Testis (tissue), 3 donors: ENCODE results near the gene CDH4. TPM values are rescaled to one million over a fixed set of nuclear protein-coding genes. Genes with fewer than 3 reads are reported as not detected.

Experiments
- DNase-seq: peaks from one replicate; pipeline ENCODE4 v3.0.0-alpha.2; 2019
- H3K27ac ChIP-seq, 2 donors: fragments of 200-600 bp; sonication (generic); one replicate each; pipeline ENCODE4 v1.5.1; 2019
- H3K27me3 ChIP-seq: fragments of 200-600 bp; sonication (generic); one replicate; pipeline ENCODE4 v1.5.1; 2019
- H3K36me3 ChIP-seq: fragments of 200-600 bp; sonication (generic); one replicate; pipeline ENCODE4 v1.5.1; 2017; ENCODE audit warnings: low read depth; ENCODE audit errors: missing control alignments
- H3K4me1 ChIP-seq: fragments of 200-600 bp; sonication (generic); one replicate; pipeline ENCODE4 v1.5.1; 2019
- H3K4me3 ChIP-seq, 2 donors: fragments of 200-600 bp; sonication (generic); one replicate each; pipeline ENCODE4 v1.5.1; 2017 to 2019
- H3K9me3 ChIP-seq: fragments of 200-600 bp; sonication (generic); one replicate; pipeline ENCODE4 v1.5.1; 2017
- POLR2A ChIP-seq: fragments of 450-650 bp; IDR thresholded peaks from one replicate; pipeline ENCODE4 v1.6.1; 2017; ENCODE audit warnings: antibody characterized with exemption, mild to moderate bottlenecking, moderate library complexity
- WGBS, 2 donors: methylation state at CpG; one replicate each; pipeline ENCODE4 v1.1.5; 2018; 5-methylcytosine and 5-hydroxymethylcytosine counted together
- intact Hi-C: fragments of 100-400 bp; cut with DNase I; formaldehyde crosslinking; loops from one replicate; pipeline ENCODE4 v1.15.1; 2023; ENCODE audit warnings: low total_unique reads
- polyA plus RNA-seq: library from polyadenylated mRNA; stranded (reverse); fragments of 350-450 nt; fragmentation: Illumina TruSeq; extraction: RNeasy Lipid Tissue Mini Kit (QIAGEN cat#74804); gene quantifications from one replicate; pipeline ENCODE4 v1.2.3, GENCODE V29; 2014; ENCODE audit warnings: low read depth, low replicate concordance; ENCODE audit not compliant: insufficient read depth
- total RNA-seq, 2 donors: library from RNA; depleted of rRNA; stranded (reverse); fragments of >200 nt; gene quantifications; one replicate each; pipeline ENCODE4 v1.2.3, GENCODE V29; 2016
- TF ChIP-seq, protein P1 (sequence below), 3 experiments: fragments of 450-650 bp in 2 of 3; fragments of 200-600 bp in 1 of 3; sonication (generic) in 1 of 3; IDR thresholded peaks; one replicate each; pipeline ENCODE4 v1.5.1; 2016 to 2019; ENCODE audit warnings: antibody characterized with exemption in 3 of 3, mild to moderate bottlenecking in 2 of 3, moderate library complexity in 1 of 3

Gene CDH4
- total and polyA plus RNA-seq, 3 donors from 2014 or later: 1.4 to 3.3 (median 1.9) TPM

DNA sequence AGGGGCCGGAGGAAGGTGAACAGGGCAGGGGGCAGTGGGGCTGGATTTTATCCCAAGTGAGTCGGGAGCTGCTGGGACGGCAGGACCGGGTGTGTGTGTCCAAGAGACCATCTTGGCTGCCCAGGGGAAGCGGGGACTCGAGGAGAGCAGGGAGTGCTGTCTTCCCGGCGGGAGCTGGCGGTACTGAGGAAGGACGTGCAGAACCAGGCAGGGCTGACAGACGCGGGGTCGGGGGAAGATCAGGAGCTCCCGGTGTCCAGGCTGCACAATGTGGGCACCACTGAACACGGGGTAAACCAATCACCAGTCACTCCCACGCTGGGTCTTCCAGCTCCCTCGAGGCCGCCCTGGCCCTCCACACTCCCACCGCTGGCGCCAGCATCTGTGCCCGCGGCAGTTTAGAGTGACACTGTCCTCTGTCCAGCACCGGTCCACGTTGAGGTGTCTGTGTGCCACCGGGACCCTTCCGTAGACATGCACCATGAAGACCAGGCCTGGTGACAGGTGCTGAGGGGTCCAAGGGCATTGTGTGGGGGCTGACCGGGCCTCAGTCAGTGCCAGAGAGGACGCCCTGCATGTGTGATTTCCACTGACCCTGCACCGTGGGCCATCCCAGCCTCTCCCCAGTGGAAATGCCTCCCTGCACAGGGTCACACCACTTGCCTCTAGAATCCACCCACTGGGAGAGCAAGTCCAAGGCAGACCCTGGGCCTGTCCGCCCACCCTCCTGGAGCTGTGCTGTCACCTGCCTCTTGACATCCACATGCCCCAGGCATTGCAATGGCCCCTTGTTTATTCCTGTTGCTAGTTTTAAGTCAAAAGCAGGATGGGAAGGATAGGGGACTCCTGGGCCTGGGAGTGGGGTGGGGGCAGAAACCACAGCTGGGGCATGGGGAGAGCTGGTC lies 411.7 kb downstream of the CDH4 start:
- Histone ChIP-seq H3K27me3 (no peaks in the 10 kb centered on the region), H3K9me3 (no peaks in the 10 kb centered on the region), H3K4me3 (no peak overlapping the region), H3K4me1 (no peaks in the 10 kb centered on the region), H3K27ac (no peak overlapping the region), H3K36me3 (no peaks in the 10 kb centered on the region)
- TF ChIP-seq POLR2A: no peak
- TF ChIP-seq, protein P1, sequence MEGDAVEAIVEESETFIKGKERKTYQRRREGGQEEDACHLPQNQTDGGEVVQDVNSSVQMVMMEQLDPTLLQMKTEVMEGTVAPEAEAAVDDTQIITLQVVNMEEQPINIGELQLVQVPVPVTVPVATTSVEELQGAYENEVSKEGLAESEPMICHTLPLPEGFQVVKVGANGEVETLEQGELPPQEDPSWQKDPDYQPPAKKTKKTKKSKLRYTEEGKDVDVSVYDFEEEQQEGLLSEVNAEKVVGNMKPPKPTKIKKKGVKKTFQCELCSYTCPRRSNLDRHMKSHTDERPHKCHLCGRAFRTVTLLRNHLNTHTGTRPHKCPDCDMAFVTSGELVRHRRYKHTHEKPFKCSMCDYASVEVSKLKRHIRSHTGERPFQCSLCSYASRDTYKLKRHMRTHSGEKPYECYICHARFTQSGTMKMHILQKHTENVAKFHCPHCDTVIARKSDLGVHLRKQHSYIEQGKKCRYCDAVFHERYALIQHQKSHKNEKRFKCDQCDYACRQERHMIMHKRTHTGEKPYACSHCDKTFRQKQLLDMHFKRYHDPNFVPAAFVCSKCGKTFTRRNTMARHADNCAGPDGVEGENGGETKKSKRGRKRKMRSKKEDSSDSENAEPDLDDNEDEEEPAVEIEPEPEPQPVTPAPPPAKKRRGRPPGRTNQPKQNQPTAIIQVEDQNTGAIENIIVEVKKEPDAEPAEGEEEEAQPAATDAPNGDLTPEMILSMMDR (IDR thresholded peaks at IDR 0.05): no peak
- intact Hi-C loops: no loop called here
- DNase-seq: no peak
- 83 to 86% methylated on average over 18 to 30 of the region's 30 CpGs for WGBS, 2 donors

DNA sequence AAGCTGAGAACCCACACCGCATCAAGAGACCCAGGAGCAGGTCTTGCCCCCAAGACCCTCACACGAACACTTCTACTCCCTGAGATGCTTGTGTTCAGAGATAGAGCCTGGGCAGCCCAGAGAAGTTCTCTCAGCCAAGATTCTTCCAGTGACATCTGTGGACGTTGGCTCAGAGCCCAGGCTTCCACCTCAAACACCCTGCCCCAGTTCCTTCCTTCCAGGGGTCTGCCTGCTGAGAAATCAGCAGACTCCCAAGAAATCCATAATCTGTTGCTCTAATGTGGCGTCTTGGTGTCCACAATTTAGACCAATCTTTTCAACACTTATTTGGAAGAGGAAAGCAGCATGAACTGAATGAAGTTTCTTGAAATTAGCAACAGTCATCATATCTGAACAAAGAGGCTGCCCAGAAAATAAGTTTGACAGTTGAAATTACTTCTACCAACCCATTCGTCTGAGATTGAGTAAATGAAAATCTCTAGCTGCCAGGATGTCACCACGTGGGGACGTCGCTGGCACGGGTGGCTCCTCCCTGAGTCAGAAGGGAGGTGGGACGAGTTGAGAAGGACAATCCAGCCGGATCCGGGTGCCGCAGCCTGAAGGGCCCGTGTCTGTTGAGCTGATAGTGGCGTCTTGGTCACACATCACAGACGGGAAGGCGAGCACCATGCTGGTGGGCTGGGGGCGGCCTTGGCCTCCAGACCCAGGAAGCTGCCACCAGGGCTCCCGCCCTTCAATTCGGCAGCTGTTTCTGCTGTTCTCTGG lies 412.7 kb downstream of the CDH4 start:
- intact Hi-C loops: no loop called here
- TF ChIP-seq POLR2A: no peak
- TF ChIP-seq, protein P1 (IDR thresholded peaks at IDR 0.05): no peak
- no peak overlapping the region for H3K4me3 ChIP-seq
- no peaks in the 10 kb centered on the region for H3K4me1 ChIP-seq
- no peaks in the 10 kb centered on the region for H3K27me3 ChIP-seq
- no peak for DNase-seq
- H3K36me3 ChIP-seq: no peaks in the 10 kb centered on the region
- no peaks in the 10 kb centered on the region for H3K9me3 ChIP-seq
- WGBS, 2 donors: 71 to 74% methylated on average over 18 to 20 of the region's 20 CpGs
- no peak overlapping the region for H3K27ac ChIP-seq

DNA sequence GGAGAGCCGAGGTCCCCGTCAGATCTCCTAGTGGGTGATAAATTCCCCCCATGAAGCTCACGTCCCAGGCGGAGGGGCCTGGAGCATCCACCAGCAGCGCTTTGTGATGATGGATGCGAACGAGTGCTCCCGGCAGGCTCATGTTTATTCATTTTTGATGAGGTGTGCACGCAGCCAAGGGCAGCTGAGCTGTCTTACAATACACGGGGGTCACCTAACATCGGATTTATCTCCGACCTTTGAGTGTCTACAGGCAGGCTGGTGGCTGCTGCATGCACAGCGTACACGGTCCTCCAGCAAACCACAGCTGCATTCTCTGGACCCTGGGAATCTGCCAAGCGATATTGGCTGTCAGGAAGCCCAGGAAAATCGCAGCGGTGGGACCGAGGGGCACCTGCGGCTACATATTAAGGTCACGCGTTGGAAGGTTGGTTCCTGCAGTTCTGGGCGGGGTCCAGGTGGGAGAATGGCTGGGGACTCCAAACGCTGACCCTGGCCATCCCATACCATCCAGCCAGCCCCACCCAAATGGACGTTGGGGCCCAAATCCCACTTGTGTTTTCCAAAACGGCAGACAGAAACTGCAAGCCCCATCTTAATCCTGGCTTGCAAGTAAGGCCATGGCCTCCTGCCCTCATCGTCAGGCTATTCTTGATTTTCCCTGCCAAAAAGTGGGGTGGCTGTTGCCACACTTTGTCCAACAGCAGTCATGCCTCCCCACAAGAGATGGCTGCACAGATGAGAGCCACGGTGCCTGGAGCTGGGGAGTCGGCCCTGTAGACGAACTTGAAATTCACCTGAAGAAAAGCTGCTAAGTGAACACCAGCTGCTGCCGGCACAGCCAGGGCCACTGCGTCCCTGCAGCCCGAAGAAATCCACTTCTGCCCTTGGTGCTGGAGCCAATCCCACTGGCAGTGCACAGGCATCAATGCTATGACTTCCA lies 413.7 kb downstream of the CDH4 start:
- H3K4me1 ChIP-seq: no peaks in the 10 kb centered on the region
- no peaks in the 10 kb centered on the region for H3K36me3 ChIP-seq
- TF ChIP-seq, protein P1 (IDR thresholded peaks at IDR 0.05): no peak
- TF ChIP-seq POLR2A: no peak
- intact Hi-C loops: no loop called here
- no peaks in the 10 kb centered on the region for H3K9me3 ChIP-seq
- H3K4me3 ChIP-seq: no peak overlapping the region
- no peaks in the 10 kb centered on the region for H3K27me3 ChIP-seq
- WGBS, 2 donors: 80 to 83% methylated on average over 20 to 32 of the region's 32 CpGs
- DNase-seq: no peak
- H3K27ac ChIP-seq: no peak overlapping the region

DNA sequence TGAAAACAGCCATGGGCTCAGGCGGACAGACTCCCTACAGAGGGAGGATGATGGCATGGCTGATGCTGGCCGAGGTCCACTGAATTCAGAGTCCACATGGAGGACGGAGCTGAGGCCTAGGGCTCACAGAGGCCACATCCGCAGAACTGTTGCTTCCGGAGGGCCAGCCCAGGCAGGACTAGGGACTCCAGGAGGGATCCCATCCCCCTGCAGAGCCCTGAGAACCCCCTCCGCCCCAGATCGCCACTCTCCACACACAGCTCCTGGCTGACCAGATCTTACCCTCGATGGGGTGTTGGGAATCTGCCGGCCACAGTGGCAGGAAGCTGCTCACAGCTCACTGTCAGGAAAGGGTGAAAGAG lies 414.4 kb downstream of the CDH4 start:
- 95 to 97% methylated on average over 7 to 9 of the region's 9 CpGs for WGBS, 2 donors
- TF ChIP-seq POLR2A: no peak
- TF ChIP-seq, protein P1 (IDR thresholded peaks at IDR 0.05): no peak
- no peak for DNase-seq
- intact Hi-C loops: no loop called here
- Histone ChIP-seq H3K27me3 (no peaks in the 10 kb centered on the region), H3K9me3 (no peaks in the 10 kb centered on the region), H3K27ac (no peak overlapping the region), H3K4me1 (no peaks in the 10 kb centered on the region), H3K4me3 (no peak overlapping the region), H3K36me3 (no peaks in the 10 kb centered on the region)
